ENCODE results near the gene PFN1.

DNA sequence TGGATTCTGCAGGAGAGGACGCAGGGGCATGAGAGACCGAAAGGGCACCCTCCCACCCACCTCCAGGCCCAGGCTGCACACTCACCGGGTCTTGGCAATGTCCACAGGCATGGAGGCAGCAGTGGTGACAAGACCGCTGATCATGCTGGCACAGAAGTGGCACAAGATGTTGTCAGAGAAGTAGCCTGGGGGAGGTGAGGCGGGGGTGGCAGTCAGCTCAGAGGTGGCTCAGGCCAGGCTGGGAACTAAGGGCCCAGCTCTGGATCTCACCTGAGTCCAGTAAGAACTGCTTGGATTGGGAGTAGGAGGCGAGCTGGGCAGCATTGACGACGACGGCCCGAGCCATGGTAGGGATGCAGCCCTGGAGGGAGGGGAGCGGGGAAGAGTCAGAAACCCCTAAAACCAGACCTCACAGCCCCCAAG lies 10.2 kb downstream of the PFN1 start:
- TF ChIP-seq POLR2AphosphoS5 (IDR thresholded peaks at IDR 0.05) = no peak
- TF ChIP-seq, protein P1, sequence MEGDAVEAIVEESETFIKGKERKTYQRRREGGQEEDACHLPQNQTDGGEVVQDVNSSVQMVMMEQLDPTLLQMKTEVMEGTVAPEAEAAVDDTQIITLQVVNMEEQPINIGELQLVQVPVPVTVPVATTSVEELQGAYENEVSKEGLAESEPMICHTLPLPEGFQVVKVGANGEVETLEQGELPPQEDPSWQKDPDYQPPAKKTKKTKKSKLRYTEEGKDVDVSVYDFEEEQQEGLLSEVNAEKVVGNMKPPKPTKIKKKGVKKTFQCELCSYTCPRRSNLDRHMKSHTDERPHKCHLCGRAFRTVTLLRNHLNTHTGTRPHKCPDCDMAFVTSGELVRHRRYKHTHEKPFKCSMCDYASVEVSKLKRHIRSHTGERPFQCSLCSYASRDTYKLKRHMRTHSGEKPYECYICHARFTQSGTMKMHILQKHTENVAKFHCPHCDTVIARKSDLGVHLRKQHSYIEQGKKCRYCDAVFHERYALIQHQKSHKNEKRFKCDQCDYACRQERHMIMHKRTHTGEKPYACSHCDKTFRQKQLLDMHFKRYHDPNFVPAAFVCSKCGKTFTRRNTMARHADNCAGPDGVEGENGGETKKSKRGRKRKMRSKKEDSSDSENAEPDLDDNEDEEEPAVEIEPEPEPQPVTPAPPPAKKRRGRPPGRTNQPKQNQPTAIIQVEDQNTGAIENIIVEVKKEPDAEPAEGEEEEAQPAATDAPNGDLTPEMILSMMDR (IDR thresholded peaks at IDR 0.05) = no peak
